ENCODE data around the gene AP3M1.

- TF ChIP-seq POLR2AphosphoS5 (IDR thresholded peaks at IDR 0.05) = no peak
- no peak for TF ChIP-seq POLR2A (IDR thresholded peaks at IDR 0.05)
- TF ChIP-seq, protein P1, sequence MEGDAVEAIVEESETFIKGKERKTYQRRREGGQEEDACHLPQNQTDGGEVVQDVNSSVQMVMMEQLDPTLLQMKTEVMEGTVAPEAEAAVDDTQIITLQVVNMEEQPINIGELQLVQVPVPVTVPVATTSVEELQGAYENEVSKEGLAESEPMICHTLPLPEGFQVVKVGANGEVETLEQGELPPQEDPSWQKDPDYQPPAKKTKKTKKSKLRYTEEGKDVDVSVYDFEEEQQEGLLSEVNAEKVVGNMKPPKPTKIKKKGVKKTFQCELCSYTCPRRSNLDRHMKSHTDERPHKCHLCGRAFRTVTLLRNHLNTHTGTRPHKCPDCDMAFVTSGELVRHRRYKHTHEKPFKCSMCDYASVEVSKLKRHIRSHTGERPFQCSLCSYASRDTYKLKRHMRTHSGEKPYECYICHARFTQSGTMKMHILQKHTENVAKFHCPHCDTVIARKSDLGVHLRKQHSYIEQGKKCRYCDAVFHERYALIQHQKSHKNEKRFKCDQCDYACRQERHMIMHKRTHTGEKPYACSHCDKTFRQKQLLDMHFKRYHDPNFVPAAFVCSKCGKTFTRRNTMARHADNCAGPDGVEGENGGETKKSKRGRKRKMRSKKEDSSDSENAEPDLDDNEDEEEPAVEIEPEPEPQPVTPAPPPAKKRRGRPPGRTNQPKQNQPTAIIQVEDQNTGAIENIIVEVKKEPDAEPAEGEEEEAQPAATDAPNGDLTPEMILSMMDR (IDR thresholded peaks at IDR 0.05) = no peak
These were observed 5.5 kb downstream of the AP3M1 start for GRCh38 chr10:74145133-74145532.

Data from suprapubic skin (tissue), 4 donors.